Calu3 (cell line): ENCODE measurements around the gene ATF7IP. TPM values are rescaled to one million over a fixed set of nuclear protein-coding genes. Genes with fewer than 3 reads are reported as not detected.

Experiments
- BruUV-seq: library from RNA; stranded (reverse); fragments of 400-500 nt; replicated peaks from 2 replicates; lab custom pipeline; 2021; lab: Mats Ljungman, UMichigan
- CTCF ChIA-PET: fragments of 300-600 bp; sonication (Branson Sonifier 250); formaldehyde crosslinking; loops from one replicate; lab custom pipeline; 2022; ENCODE audit warnings: antibody characterized with exemption; lab: Charles Lee
- DNase-seq: peaks from one replicate; pipeline ENCODE4 v3.0.0; 2022
- H3K27ac Mint-ChIP-seq: one replicate; pipeline ENCODE4 v1.8.0; 2022; ENCODE audit warnings: mixed read lengths; ENCODE audit not compliant: unreplicated experiment
- H3K27me3 Mint-ChIP-seq: one replicate; pipeline ENCODE4 v1.8.0; 2022; ENCODE audit warnings: mixed read lengths; ENCODE audit not compliant: unreplicated experiment
- H3K36me3 Mint-ChIP-seq: one replicate; pipeline ENCODE4 v1.8.0; 2022; ENCODE audit warnings: mild to moderate bottlenecking, moderate library complexity, mixed read lengths; ENCODE audit not compliant: insufficient read depth, unreplicated experiment
- H3K4me1 Mint-ChIP-seq: one replicate; pipeline ENCODE4 v1.8.0; 2022; ENCODE audit warnings: mild to moderate bottlenecking, low read depth, mixed read lengths; ENCODE audit not compliant: unreplicated experiment
- H3K4me3 Mint-ChIP-seq: one replicate; pipeline ENCODE4 v1.8.0; 2022; ENCODE audit warnings: mild to moderate bottlenecking, low read depth, moderate library complexity, mixed read lengths; ENCODE audit not compliant: unreplicated experiment
- H3K9me3 Mint-ChIP-seq: one replicate; pipeline ENCODE4 v1.8.0; 2022; ENCODE audit warnings: low read depth, mixed read lengths; ENCODE audit not compliant: unreplicated experiment
- intact Hi-C: fragments of 100-400 bp; cut with micrococcal nuclease; formaldehyde crosslinking; loops from one replicate; pipeline ENCODE4 v1.10.0; 2022; ENCODE audit not compliant: unreplicated experiment
- total RNA-seq: library from RNA; stranded (reverse); gene quantifications from 2 replicates; pipeline ENCODE4 v1.2.3, GENCODE V29; 2022
- TF ChIP-seq, protein P1 (sequence below): fragments of 200-600 bp; IDR thresholded peaks from one replicate; pipeline ENCODE4 v1.8.0; 2022; ENCODE audit warnings: antibody characterized with exemption; ENCODE audit not compliant: unreplicated experiment

ATF7IP gene
- total RNA-seq, 1 experiment from 2014 or later, result 72.7 TPM

DNA sequence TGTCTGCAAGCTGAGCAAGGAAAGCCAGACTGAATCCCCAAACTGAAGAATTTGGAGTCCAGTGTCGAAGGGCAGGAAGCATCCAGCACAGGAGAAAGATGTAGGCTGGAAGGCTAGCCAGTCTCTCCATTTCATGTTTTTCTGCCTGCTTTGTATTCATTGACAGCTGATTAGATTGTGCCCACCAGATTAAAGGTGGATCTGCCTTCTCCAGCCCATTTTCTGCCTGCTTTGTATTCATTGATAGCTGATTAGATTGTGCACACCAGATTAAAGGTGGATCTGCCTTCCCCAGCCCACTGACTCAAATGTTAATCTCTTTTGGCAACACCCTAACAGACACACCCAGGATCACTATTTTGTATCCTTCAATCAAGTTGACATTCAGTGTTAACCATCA is 116.9 kb downstream of the ATF7IP start:
- BruUV-seq, result no TSS peak
- no peak overlapping the region for H3K27ac Mint-ChIP-seq
- no peaks in the 10 kb centered on the region for H3K27me3 Mint-ChIP-seq
- intact Hi-C loops, result no loop called here
- H3K36me3 Mint-ChIP-seq, result peaks cover 24% of the 10 kb centered on the region
- H3K4me1 Mint-ChIP-seq, result no peaks in the 10 kb centered on the region
- CTCF ChIA-PET, result no interaction called here
- TF ChIP-seq, protein P1, sequence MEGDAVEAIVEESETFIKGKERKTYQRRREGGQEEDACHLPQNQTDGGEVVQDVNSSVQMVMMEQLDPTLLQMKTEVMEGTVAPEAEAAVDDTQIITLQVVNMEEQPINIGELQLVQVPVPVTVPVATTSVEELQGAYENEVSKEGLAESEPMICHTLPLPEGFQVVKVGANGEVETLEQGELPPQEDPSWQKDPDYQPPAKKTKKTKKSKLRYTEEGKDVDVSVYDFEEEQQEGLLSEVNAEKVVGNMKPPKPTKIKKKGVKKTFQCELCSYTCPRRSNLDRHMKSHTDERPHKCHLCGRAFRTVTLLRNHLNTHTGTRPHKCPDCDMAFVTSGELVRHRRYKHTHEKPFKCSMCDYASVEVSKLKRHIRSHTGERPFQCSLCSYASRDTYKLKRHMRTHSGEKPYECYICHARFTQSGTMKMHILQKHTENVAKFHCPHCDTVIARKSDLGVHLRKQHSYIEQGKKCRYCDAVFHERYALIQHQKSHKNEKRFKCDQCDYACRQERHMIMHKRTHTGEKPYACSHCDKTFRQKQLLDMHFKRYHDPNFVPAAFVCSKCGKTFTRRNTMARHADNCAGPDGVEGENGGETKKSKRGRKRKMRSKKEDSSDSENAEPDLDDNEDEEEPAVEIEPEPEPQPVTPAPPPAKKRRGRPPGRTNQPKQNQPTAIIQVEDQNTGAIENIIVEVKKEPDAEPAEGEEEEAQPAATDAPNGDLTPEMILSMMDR, result no peak
- H3K9me3 Mint-ChIP-seq, result no peaks in the 10 kb centered on the region
- H3K4me3 Mint-ChIP-seq, result no peak overlapping the region
- DNase-seq, result no peak

DNA sequence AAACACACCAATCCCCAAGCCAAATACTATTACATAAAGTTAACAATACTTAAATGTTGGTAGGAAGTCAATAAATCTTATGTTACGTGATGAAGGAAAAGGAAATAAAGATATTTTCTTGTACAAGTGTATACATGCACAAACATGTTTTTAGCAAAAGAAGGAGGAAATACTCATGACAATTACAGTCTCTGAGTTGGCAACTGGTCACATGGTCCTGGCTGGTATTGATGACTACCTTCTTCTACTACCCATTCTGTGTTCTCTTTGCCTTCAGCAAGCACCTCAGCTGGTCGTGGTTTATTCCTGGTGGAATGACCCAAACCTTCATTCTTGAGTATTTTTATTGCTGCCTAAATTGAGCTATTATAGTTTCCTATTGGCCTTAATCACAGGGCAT is 117.4 kb downstream of the ATF7IP start:
- intact Hi-C loops, result no loop called here
- Mint-ChIP-seq H3K9me3 (no peaks in the 10 kb centered on the region), H3K4me1 (no peaks in the 10 kb centered on the region), H3K27ac (no peak overlapping the region), H3K27me3 (no peaks in the 10 kb centered on the region), H3K36me3 (peaks cover 19% of the 10 kb centered on the region), H3K4me3 (no peak overlapping the region)
- BruUV-seq, result no TSS peak
- CTCF ChIA-PET, result no interaction called here
- DNase-seq, result no peak
- TF ChIP-seq, protein P1, result no peak

DNA sequence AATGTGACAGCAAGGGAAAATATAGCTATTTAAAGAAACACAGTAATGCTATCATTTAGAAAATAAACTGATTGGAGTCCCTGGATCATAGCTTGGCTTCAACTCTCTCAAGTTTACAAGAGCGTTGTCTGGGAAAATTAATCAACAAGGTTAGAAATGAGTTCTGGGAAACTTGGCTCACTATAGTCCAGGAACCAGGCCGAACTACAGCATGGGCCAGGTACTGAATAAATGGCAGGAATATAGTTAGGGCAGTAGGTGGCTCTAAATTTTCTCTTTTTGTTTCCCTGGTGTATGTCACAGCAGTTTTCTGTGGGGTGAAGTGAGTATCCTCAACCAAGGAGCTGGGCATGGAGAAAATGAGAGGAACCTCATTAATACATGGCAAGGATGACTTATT is 129.8 kb downstream of the ATF7IP start:
- H3K9me3 Mint-ChIP-seq, result no peaks in the 10 kb centered on the region
- no peak overlapping the region for H3K4me3 Mint-ChIP-seq
- TF ChIP-seq, protein P1, result no peak
- no peaks in the 10 kb centered on the region for H3K27me3 Mint-ChIP-seq
- intact Hi-C loops, result no loop called here
- H3K4me1 Mint-ChIP-seq, result no peaks in the 10 kb centered on the region
- BruUV-seq, result no TSS peak
- CTCF ChIA-PET, result no interaction called here
- H3K36me3 Mint-ChIP-seq, result peaks cover 26% of the 10 kb centered on the region
- no peak for DNase-seq
- no peak overlapping the region for H3K27ac Mint-ChIP-seq

DNA sequence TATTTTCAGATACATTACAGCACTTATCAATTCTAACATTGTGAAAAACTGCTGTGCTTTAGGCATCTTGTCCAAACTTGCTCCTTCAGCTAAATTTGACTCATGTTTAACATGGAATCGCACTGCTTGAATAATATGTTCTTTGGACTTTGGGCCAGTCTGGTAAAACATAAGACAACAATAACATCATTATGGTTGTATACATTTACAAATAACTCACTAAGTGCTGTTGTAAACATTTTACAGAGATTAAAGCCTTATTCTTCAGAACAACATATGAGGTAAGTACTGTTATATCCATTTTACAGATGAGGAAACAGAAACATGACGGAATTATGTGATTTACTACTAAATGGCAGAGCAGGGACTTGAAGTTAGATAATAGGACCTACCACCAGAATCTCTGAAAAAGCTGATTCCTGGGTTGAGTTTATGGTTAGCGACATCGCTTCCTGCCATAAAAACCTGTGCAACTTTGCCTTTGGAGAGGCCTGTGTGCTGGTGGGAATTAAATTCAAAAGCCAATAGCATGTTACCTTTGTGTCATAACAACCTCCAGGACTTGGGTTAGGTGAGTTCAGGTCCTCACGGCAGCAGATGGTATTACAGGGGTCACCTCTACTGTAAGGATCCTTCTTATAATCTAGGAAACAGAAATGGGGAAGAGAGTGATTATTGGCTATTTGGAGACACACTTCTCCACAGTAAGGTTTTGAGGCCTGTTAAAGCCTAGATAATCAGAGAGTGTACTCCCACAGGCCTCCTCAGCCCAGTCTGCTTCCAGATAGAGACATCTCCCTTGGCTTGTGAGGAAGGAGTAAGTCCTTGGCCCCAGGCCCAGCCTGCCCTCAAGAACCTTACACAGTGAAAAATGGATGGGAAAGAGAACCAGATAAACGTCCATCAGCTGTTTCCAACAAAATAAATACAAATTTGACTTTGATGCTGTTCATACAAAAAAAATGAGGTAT is 140.4 kb downstream of the ATF7IP start:
- BruUV-seq, result no TSS peak
- no peak overlapping the region for H3K27ac Mint-ChIP-seq
- H3K4me3 Mint-ChIP-seq, result no peak overlapping the region
- CTCF ChIA-PET, result no interaction called here
- H3K9me3 Mint-ChIP-seq, result no peaks in the 10 kb centered on the region
- no peaks in the 10 kb centered on the region for H3K4me1 Mint-ChIP-seq
- H3K36me3 Mint-ChIP-seq, result peaks cover 48% of the 10 kb centered on the region
- no peaks in the 10 kb centered on the region for H3K27me3 Mint-ChIP-seq
- TF ChIP-seq, protein P1, result no peak
- intact Hi-C loops, result no loop called here
- DNase-seq, result no peak
